ENCODE data around the gene RBM33.

Gene RBM33

GRCh38 chr7:155700847-155701246 lies 56.4 kb downstream of the RBM33 start:
- CTCF ChIA-PET, result interaction anchor here (4.7 kb wide), 1 partner anchor 102 kb away, joined by 31 read pairs; no protein-coding TSS in a partner anchor
- H3K27me3 Mint-ChIP-seq, result no peaks in the 10 kb centered on the region
- no peak overlapping the region for H3K27ac Mint-ChIP-seq
- no peak for DNase-seq
- H3K4me3 Mint-ChIP-seq, result no peak overlapping the region
- H3K4me1 Mint-ChIP-seq, result peaks cover 18% of the 10 kb centered on the region
- H3K36me3 Mint-ChIP-seq, result peaks cover 46% of the 10 kb centered on the region
- no peaks in the 10 kb centered on the region for H3K9me3 Mint-ChIP-seq

DNA sequence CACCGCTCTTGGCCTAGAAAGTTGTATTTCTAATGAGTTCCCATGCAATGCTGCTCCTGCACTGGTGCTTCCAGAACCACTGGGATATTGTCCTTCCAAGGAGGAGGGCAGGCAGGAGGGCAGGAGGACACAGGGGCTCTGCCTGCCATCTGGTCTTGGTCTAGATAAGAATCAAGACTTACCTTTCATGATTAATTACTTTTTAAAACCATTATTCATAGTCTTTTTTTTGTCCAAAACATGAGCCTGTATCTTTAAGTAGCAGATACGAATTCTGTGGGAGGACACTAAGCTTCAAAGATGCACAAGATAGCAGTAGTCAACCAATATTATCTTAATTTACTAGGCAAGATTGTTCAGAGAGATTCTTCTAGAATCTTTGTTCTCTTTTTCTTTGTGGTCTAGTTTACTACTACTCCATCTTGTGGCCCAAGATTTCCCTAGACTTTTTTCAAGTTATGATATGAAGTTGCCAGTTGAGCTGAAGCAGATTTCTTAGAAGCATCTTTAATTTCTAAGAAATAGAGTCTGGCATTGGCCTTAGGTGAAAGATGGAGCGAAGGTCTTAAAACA lies 57.6 kb downstream of the RBM33 start:
- CTCF ChIA-PET, result interaction anchor here (0.8 to 4.7 kb wide), 7 partner anchors 8 to 774 kb away, joined by 3 to 31 read pairs (median 3); no protein-coding TSS in a partner anchor
- DNase-seq, result no peak
- Mint-ChIP-seq H3K4me1 (peaks cover 11% of the 10 kb centered on the region), H3K27ac (peak overlapping the region; percentile 13), H3K9me3 (no peaks in the 10 kb centered on the region), H3K27me3 (no peaks in the 10 kb centered on the region), H3K36me3 (peaks cover 46% of the 10 kb centered on the region), H3K4me3 (no peak overlapping the region)

DNA sequence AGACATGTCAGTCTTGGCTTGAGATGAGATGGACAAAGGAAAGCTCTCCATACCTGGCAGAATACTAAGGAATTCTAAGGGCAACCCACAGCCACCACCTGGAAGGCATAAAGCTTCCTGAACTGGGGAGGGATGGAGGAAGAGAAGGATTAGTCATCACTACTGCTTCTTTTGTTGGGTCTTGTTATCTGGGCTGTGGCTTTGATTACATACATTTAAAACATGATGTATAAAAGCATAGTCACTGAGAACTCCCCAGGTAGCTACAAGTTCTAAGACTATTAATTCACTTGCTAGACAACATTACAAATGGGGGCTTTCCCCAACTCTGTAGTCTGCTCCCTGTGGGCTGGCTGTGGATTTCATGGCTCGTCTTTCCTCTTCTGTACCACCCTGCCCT lies 58.2 kb downstream of the RBM33 start:
- Mint-ChIP-seq H3K9me3 (no peaks in the 10 kb centered on the region), H3K4me1 (peaks cover 11% of the 10 kb centered on the region), H3K4me3 (no peak overlapping the region), H3K36me3 (peaks cover 47% of the 10 kb centered on the region), H3K27ac (no peak overlapping the region), H3K27me3 (no peaks in the 10 kb centered on the region)
- no peak for DNase-seq
- CTCF ChIA-PET, result interaction anchor here (0.8 to 4.7 kb wide), 6 partner anchors 9 to 104 kb away, joined by 3 to 31 read pairs (median 4); no protein-coding TSS in a partner anchor

DNA sequence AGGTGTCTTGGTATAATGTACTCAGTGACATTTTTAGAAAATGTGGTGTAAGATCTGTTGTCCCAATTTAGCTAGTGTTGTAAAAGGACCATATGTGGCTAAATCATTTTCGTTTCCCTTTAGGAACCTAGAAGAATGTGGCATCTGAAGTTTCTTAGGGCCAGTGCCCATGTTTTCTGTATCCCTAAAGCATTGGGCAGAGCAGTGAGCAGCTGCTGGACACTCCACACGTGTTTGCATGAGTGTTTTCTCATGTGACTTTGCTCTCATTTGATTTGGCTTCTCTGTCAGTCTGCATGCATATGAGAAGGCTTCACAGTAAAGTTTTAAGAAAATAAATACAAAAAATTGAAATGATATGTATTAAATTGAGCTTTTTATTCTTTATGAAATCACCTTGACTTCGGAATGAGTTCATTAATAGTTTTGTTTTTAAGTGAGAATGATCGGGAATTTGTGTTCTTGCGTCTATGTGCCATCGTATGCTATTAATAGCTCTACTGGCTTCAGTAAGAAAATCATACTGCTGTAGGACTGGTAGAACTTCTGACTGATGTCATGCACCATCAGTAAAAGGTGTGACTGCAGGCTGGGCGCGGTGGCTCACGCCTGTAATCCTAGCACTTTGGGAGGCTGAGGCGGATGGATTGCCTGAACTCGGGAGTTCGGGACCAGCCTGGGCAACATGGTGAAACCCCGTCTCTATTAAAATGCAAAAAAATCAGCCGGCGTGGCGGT lies 61.3 kb downstream of the RBM33 start:
- Mint-ChIP-seq H3K4me3 (no peak overlapping the region), H3K4me1 (peaks cover 7% of the 10 kb centered on the region), H3K27me3 (no peaks in the 10 kb centered on the region), H3K9me3 (no peaks in the 10 kb centered on the region), H3K36me3 (peaks cover 36% of the 10 kb centered on the region), H3K27ac (no peak overlapping the region)
- CTCF ChIA-PET, result interaction anchor here (1.6 kb wide), 1 partner anchor 107 kb away, joined by 4 read pairs; no protein-coding TSS in a partner anchor
- no peak for DNase-seq

- Mint-ChIP-seq H3K9me3 (no peaks in the 10 kb centered on the region), H3K27ac (no peak overlapping the region), H3K36me3 (peaks cover 38% of the 10 kb centered on the region), H3K4me3 (no peak overlapping the region), H3K4me1 (peaks cover 7% of the 10 kb centered on the region), H3K27me3 (no peaks in the 10 kb centered on the region)
- DNase-seq, result no peak
- CTCF ChIA-PET, result interaction anchor here (1.6 kb wide), 1 partner anchor 108 kb away, joined by 4 read pairs; no protein-coding TSS in a partner anchor
Measured at GRCh38 chr7:155706376-155706775, 61.9 kb downstream of the RBM33 start.

- H3K9me3 Mint-ChIP-seq, result no peaks in the 10 kb centered on the region
- H3K36me3 Mint-ChIP-seq, result peaks cover 45% of the 10 kb centered on the region
- CTCF ChIA-PET, result interaction anchor here (1.0 kb wide), 1 partner anchor 106 kb away, joined by 3 read pairs; no protein-coding TSS in a partner anchor
- H3K4me3 Mint-ChIP-seq, result no peak overlapping the region
- no peak overlapping the region for H3K27ac Mint-ChIP-seq
- H3K27me3 Mint-ChIP-seq, result no peaks in the 10 kb centered on the region
- no peak for DNase-seq
- H3K4me1 Mint-ChIP-seq, result peaks cover 8% of the 10 kb centered on the region
Measured at GRCh38 chr7:155709453-155709852, 65.0 kb downstream of the RBM33 start.

GRCh38 chr7:155710031-155710430 lies 65.6 kb downstream of the RBM33 start:
- H3K4me3 Mint-ChIP-seq, result no peak overlapping the region
- no peaks in the 10 kb centered on the region for H3K9me3 Mint-ChIP-seq
- DNase-seq, result no peak
- H3K27me3 Mint-ChIP-seq, result no peaks in the 10 kb centered on the region
- CTCF ChIA-PET, result interaction anchor here (0.8 kb wide), 1 partner anchor 57 kb away, joined by 3 read pairs; no protein-coding TSS in a partner anchor
- H3K36me3 Mint-ChIP-seq, result peaks cover 47% of the 10 kb centered on the region
- H3K27ac Mint-ChIP-seq, result no peak overlapping the region
- peaks cover 8% of the 10 kb centered on the region for H3K4me1 Mint-ChIP-seq

GRCh38 chr7:155710530-155710929 lies 66.1 kb downstream of the RBM33 start:
- DNase-seq, result no peak
- Mint-ChIP-seq H3K4me3 (no peak overlapping the region), H3K27ac (no peak overlapping the region), H3K36me3 (peaks cover 42% of the 10 kb centered on the region), H3K27me3 (no peaks in the 10 kb centered on the region), H3K4me1 (peaks cover 8% of the 10 kb centered on the region), H3K9me3 (no peaks in the 10 kb centered on the region)
- CTCF ChIA-PET, result interaction anchor here (0.8 kb wide), 1 partner anchor 57 kb away, joined by 3 read pairs; no protein-coding TSS in a partner anchor

GRCh38 chr7:155711081-155711480 lies 66.6 kb downstream of the RBM33 start:
- CTCF ChIA-PET, result no interaction called here
- DNase-seq, result no peak
- H3K36me3 Mint-ChIP-seq, result peaks cover 42% of the 10 kb centered on the region

GRCh38 chr7:155713384-155713783 lies 68.9 kb downstream of the RBM33 start:
- Mint-ChIP-seq H3K9me3 (no peaks in the 10 kb centered on the region), H3K4me1 (peaks cover 8% of the 10 kb centered on the region), H3K27me3 (no peaks in the 10 kb centered on the region), H3K27ac (no peak overlapping the region), H3K36me3 (peaks cover 46% of the 10 kb centered on the region), H3K4me3 (no peak overlapping the region)
- no peak for DNase-seq
- CTCF ChIA-PET, result no interaction called here

More at GRCh38 chr7:155711081-155711480, 66.6 kb downstream of the RBM33 start:
- Mint-ChIP-seq H3K27me3 (no peaks in the 10 kb centered on the region), H3K4me1 (peaks cover 8% of the 10 kb centered on the region), H3K27ac (no peak overlapping the region), H3K9me3 (no peaks in the 10 kb centered on the region), H3K4me3 (no peak overlapping the region)

DNA sequence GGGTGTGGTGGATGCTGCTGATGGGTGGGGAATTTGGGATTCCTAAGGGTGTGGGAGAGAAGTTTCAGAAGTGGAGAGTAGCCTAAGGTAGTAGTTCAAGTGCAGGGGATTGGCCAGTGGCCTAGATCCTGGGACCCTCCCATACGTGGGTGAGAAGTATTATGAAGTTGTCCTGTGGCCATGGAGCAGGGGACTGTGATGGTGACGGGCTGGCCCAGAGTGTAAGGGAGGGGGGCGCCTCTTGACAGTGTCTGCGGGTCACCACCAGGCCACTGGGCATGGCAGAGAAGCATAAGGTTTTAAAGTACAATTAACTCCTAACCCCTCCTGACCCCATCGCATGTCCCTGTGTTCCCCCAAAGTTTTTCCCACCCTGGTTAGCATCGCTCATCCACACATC lies 70.2 kb downstream of the RBM33 start:
- Mint-ChIP-seq H3K4me1 (peaks cover 8% of the 10 kb centered on the region), H3K27ac (no peak overlapping the region), H3K9me3 (no peaks in the 10 kb centered on the region), H3K4me3 (no peak overlapping the region), H3K36me3 (peaks cover 48% of the 10 kb centered on the region), H3K27me3 (no peaks in the 10 kb centered on the region)
- no peak for DNase-seq
- CTCF ChIA-PET, result no interaction called here

GRCh38 chr7:155715111-155715805 lies 70.8 kb downstream of the RBM33 start:
- CTCF ChIA-PET, result interaction anchor here (1.0 kb wide), 1 partner anchor 13 kb away, joined by 5 read pairs; no protein-coding TSS in a partner anchor
- Mint-ChIP-seq H3K36me3 (peaks cover 52% of the 10 kb centered on the region), H3K4me1 (peaks cover 8% of the 10 kb centered on the region), H3K9me3 (no peaks in the 10 kb centered on the region), H3K27me3 (no peaks in the 10 kb centered on the region), H3K27ac (no peak overlapping the region), H3K4me3 (no peak overlapping the region)
- DNase-seq, result no peak

- H3K4me1 Mint-ChIP-seq, result peaks cover 12% of the 10 kb centered on the region
- H3K9me3 Mint-ChIP-seq, result no peaks in the 10 kb centered on the region
- H3K27me3 Mint-ChIP-seq, result no peaks in the 10 kb centered on the region
- H3K36me3 Mint-ChIP-seq, result peaks cover 46% of the 10 kb centered on the region
- CTCF ChIA-PET, result no interaction called here
- no peak overlapping the region for H3K27ac Mint-ChIP-seq
- H3K4me3 Mint-ChIP-seq, result no peak overlapping the region
- DNase-seq, result no peak
Measured at GRCh38 chr7:155717010-155717744, 72.7 kb downstream of the RBM33 start.

- peak overlapping the region; percentile 12 for H3K27ac Mint-ChIP-seq
- no peaks in the 10 kb centered on the region for H3K27me3 Mint-ChIP-seq
- CTCF ChIA-PET, result interaction anchor here (1.9 kb wide), 1 partner anchor 122 kb away, joined by 5 read pairs; no protein-coding TSS in a partner anchor
- no peak overlapping the region for H3K4me3 Mint-ChIP-seq
- no peaks in the 10 kb centered on the region for H3K9me3 Mint-ChIP-seq
- no peak for DNase-seq
- H3K4me1 Mint-ChIP-seq, result peaks cover 12% of the 10 kb centered on the region
- H3K36me3 Mint-ChIP-seq, result peaks cover 33% of the 10 kb centered on the region
Measured at GRCh38 chr7:155721056-155721455, 76.6 kb downstream of the RBM33 start.
